Non-pigmented ciliary epithelial cell (primary cell): Measurements from ENCODE around the gene AUTS2.

Source experiments
- DNase-seq: peaks from one replicate; pipeline ENCODE4 v3.0.0-alpha.2; 2010; ENCODE audit warnings: low read depth

Gene AUTS2

DNA sequence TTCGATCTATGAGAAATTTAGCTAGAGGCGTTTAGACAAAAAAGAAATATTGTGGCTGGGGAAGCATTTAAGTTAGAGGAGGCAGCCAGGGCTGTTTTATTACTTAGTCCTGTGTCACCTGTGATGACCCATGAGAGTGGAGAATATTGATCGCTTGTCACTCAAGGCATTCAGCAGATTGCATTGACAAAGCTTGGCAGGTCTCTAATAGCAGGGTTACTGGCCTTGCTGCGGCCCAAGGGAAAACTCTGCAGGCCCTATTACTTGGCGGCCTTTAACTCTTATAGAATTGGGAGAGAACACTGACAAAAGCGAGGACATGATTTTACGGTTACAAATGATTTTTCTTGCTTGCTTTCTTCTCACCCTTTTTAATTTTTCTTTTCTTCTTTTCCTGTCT is 473.5 kb downstream of the AUTS2 start:
- DNase-seq, result no peak

DNA sequence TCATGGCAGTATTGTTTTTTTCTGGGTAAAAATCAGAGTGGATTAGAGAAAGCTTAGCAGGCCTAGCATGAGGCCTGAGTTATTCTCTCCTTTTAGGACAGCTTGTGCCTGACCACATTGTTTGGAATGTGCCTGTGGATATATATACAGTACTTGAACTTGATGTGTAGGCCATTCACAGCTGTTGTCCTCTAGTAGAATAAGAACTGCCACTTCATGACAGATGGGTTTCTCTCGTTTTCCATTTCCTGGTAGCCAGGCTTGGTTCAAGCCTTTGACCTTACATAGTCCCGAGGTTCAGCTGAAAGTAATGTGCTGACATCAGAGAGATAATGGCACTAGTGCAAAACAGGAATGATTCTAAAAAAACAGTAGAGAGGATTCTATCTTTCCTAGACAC is 473.9 kb downstream of the AUTS2 start:
- DNase-seq, result no peak

DNA sequence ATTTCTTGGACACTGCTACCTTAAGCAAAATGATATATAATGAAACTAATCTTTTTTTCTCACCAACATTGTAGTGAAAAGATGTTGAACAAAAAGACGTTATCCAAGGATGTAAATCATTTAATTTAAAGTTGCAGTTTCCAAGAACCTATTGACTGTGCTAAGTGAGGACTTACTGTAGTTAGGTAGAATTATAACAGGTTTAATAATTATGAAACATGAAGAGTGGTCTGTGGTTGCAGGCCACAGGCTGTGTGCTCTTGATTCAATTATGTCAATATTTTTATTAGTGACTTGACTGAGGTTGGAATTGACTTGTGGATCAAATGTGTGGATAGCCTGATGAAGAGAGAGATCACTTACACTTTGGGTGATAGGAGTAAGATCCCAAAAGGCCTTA is 478.1 kb downstream of the AUTS2 start:
- DNase-seq, result no peak

DNA sequence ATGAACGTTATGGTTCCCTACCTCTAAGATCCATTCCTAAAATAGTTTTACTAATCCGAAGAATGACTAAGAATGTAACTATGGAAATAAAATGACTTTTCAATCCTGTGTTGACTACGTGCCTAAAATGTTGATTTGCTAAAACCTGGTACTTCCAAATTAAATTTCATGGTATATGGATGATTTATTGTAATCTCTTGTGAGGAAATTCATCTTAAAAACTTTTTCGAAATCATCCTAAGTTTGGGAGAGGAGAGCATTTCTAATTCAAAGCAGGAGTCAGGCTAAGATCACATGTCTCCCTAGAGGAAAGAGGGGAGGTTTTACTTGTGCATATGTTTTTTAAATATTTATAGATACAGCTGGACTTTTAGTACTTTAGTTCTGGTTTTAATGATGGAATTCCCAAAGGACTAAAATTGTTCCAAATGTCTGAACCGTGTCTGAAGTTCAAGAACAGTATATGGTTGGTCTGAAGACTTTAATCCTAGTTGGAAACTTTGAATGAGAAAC is 483.9 kb downstream of the AUTS2 start:
- no peak for DNase-seq

DNA sequence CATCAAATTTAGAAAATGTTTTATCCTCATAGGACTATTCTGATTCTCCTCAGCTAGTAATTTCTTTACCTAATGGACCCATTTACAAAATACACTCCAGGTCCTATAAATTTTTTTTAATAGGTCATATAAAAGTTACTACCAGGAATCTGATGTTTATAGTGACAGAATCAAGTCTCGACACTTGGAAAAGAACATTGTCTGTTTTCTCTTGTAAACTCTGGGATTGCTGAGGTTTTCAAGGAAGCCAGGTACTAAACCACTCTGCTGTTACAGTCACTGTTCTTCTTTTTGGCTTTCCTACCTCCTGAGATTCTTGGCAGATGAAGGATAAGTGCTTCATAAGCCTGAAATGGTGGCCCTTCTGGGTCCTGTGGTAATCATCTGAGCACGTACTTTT is 493.1 kb downstream of the AUTS2 start:
- no peak for DNase-seq

DNA sequence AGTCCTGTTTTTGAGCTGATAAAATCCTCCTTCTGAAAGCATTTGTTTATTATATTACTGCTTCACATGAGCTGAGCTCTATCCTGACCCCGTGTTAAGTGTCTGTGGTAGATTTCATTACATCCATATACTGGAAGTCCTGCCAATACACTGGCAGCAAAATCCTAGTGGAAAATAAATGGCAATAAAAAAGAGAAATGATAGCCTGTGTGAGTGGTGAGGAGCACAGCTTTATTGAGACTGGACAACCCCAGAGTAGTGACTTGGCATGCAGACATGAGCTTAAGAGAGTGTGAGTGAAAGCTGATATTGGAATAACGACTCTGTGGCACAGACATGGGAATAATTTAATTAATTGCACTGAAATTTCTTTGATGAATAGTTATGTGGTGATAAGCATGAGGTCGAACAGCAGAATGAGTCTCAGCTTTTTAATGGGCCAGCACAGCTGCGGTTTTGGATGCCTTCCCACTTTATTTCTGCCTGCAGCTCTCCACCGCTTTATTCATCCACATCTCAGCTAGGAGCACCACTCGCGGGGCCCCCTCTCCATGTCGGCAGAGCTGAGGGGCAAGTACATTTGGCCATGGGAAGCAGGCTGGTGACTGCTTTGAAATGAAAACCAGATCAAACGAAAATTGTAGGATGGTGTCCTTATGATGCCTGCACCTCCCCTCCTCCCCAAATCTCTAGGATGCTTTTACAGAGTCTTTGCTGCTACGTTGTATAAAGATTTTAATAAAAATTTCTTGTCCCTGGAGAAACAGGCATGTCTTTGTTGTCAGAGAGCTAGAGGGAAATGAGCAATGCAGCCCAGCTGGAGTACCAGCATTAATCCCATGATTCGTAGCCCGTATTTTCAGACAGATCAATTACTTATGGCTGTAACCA is 494.3 kb downstream of the AUTS2 start:
- no peak for DNase-seq

DNA sequence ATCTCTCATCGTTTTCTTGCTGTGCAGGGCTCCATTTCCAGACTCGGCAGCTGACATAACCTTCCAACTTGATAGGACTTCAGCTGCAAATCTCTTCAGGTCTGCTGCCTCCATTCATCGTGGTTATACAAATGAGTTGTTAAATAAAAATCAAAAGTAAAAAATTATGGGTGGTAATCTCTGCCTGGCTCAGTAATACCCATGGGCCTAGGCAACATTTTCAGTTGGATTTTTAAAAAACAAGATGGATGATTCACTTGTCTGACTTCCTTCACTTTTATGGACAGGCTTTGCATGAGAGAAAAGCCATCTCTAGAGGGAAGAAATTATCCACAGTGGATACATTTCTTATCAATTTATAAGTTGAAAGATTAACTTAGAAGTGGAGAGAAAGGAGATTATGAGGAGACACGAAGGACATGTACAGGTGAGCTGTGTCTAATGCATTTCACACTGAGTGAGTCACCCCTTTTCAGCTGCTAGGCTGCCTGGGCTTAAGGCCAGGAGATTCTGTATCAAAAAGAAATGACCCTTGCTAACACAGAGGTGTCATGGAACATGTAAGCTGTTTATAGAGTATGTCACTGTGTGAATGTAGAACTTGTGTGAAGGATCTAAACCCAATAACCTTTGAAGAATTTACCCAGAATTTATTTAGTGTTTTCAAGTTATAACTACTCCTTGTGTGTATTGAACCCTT is 495.1 kb downstream of the AUTS2 start:
- no peak for DNase-seq

DNA sequence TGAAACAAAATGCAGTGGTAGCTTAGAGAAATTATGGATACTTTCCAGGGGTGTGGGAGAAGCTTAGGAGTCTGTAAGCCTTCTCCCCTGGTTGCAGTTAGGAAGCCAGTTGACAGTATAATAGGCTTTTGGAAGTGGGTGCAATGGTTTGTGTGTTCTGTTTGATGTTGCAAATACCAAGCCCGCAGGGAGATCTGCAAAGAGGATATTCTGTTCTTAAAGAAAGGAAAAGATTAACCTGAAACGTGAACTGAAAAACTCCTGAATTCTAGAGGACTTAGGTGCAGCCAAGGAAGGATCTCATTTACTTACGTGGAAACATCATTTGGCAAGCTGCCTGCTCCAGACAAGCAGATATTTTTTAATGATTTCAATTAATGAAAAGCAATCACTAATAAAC is 496.6 kb downstream of the AUTS2 start:
- no peak for DNase-seq

DNA sequence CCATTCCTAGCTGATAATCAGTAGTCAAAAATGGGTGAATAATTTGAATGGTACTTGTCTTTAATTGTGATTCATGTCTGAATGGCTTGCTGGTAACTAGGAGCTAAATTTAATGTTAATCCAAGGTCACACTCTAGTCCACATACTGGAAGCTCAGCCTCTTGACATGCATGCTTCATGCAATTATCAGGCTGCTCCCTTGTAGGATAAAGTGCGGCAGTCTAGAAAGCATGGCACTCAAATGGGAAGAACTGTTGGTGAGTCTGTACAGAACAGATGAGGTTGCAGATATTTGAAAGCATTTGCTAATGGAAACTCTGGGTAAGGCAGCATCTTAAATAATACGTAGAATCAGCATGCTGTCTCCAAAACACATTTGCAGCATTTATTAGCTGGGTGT is 499.4 kb downstream of the AUTS2 start:
- DNase-seq, result no peak

DNA sequence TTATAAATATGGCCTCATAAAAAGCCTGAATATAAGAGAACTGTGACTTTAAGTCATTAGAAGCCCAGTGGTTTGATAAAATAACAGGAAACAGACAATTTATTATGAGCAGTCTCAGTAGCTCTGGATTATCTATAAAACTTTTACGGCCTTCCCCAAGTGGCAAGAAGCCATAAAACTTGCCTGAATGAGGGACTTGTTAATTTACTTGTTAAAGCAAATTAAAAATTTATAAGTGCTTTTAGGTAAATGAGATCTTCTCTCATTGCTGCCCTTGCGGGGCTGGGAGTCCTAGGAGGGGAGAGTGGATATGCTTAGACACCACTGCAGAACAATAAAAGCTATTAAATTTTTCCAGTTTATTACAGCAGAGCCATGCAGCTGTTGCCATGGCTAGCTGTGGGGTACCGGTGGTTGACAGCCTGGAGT is 499.9 kb downstream of the AUTS2 start:
- DNase-seq, result no peak

DNA sequence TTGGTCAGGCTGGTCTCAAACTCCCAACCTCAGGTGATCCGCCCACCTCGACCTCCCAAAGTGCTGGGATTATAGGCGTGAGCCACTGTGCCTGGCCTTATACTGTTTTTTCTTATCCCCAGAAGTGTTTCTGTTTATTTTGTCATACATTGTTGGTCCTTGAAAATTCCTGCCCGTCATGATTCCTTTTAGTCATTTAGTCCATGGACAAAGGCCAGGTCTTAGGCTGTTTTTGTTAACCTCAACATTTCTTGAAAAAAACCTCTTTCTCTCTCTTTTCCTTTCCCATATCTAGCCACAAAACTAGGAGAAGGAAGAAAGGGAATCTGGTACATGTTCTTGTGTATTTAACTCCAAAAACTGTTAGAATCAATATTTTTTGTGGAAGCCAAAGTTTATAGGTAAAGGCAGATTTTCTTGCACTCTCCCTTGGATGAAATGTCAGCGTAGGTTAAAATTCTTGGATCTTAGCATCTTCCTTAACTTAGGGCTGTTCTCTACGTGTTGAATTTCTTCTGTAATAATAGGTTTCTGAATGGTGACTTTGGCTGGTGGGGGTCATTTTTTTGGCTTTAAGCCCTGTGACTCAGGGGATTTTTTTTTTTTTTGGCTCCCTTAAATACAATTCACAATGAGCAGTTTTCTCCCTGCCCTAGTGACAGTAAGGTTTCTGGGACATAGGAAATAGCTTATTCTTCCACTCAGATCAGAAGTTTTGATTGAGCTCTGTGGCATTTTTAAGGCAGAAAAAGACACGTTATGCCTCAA is 500.8 kb downstream of the AUTS2 start:
- DNase-seq, result no peak

DNA sequence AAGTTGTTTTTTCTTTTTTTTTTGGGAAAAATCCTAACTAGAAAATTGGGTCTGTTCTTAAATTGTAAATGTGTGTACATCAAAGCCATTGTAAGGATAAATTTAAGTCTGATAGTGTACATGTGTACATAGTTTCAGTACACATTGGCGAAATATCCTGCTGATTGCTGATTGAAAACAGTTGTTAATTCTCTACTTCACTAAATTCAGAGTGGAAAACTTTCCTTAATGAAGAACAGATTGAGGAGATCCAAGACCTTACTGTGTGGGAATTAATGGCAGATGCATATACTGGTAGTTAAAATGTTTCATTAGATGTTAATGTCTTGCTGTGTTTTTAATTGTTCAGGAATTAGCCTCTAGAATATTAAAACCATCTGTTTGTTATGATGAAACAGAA is 506.0 kb downstream of the AUTS2 start:
- no peak for DNase-seq

DNA sequence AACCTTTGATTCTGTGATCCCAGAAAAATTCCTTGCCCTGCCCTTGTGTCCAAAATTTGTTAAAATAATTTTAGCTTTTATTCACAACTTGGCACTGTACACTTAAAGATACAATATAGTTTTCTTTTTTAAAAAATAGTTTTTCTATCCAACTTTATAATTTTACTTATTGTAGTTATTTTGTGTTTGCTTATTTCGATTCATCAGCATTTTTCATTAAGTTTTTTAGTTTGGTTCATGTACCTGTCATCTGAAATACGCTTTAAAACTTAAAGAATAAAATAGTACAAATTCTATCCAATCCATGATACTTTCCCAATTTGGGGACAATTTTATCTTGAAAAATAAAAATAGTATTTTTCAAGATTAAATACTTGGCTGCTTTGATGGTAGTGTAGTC is 514.8 kb downstream of the AUTS2 start:
- DNase-seq, result no peak

DNA sequence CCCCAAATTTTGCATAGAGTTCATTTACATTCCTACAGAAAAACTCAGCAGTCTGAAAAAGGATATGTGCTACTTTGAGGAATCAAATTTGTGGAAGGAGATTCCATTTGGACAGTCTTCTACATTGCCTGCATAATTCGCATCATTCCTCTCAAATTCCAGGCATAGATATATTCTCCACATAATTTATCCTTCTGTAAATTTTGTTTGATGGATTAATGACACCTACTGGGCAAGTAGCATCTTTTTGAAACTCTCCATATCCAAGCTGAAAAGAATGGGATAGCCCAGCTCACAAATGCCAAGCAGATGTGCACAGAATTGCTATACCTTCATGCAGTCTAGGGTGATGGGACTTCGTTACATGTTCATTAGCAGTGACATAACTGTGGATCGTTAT is 515.3 kb downstream of the AUTS2 start:
- no peak for DNase-seq

DNA sequence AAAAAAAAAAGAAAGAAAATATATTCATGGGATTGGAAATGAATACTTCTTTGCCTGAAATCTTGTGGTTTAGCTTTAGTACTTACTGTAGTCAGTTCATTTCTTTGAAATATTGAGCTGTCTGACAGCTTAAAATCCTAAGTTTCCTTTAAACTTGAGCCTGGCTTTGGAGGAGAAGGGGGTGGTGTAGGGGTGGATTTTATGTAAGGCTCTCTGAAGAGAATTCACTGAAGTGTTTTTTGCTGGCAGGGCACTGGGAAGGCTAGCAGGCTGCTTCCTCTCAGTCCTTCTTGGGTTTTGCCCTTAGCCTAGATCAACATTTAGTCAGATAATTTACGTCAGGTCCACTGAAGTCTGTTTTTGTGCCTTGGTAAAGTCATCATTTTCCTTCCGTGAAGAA is 516.5 kb downstream of the AUTS2 start:
- no peak for DNase-seq

DNA sequence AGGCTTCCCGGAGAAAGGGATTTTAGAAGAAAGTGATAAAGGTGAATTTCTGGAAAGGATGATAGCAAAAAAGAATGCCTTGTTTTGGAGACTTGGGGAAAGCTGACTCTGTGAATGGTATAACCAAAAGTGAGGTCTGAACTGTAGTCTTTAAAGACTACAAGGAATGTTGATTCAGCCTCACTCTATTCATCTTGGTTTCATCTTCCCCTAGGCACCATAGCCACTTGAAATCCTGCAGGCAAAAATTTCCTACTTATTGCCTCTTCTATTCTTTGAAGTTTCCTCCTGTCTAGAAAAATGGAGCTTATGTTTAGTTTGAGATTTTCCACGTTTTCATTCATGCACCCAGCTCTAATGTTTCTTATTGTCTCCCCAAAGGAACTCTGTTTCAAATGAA is 518.0 kb downstream of the AUTS2 start:
- no peak for DNase-seq

DNA sequence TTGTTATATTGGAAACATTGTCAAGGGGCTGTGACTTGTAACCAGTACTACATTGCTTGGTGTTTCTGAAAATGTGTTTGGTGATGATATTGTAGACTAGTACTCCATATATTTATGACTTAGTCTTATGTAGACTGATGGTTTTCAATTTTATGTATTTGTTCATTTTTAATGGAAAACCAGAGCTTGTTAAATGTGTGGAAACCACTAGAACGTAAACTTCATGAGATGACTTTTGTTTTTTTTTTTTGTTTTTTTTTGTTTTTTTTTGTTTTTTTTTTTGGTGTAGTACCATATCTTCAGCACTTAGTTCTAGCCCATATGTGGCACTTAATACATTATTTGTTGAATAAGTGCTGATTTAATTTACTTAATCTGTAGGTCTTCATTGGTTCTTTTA is 518.6 kb downstream of the AUTS2 start:
- DNase-seq, result no peak

DNA sequence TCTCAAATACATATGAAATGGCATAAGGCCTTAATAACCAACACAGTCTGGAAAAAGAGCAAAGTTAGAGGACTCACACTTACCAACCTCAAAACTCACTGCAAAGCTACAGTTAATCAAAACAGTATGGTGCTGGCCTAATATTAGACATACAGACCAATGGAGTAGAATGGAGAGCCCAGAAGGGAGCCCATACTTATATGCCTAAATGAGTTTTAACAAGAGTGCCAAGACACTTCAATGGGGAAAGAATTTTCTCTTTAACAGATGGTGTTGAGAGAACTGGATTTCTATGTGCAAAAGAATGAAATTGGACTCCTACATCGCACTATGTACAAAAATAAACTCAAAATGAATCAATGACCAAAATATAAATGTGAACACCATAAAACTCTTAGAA is 522.6 kb downstream of the AUTS2 start:
- no peak for DNase-seq

DNA sequence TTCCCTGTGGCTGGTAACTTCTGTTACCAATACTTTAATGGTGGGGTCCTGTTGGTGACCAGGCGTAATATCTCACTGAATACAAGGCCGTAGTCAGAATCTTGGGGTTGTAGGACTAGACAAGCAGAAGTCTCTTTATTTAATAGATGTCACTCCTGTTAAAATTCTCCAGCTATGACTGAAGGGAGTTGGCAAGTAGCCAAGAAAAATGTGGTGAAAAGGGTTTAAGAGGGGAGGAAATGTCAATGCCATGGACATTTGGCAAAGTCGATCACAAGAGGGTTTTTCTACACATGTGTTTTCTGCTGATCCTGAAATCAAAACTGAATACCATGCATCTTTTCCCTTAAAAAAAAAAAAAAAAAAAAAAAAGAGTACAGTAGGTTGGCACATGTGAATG is 533.5 kb downstream of the AUTS2 start:
- DNase-seq, result no peak

DNA sequence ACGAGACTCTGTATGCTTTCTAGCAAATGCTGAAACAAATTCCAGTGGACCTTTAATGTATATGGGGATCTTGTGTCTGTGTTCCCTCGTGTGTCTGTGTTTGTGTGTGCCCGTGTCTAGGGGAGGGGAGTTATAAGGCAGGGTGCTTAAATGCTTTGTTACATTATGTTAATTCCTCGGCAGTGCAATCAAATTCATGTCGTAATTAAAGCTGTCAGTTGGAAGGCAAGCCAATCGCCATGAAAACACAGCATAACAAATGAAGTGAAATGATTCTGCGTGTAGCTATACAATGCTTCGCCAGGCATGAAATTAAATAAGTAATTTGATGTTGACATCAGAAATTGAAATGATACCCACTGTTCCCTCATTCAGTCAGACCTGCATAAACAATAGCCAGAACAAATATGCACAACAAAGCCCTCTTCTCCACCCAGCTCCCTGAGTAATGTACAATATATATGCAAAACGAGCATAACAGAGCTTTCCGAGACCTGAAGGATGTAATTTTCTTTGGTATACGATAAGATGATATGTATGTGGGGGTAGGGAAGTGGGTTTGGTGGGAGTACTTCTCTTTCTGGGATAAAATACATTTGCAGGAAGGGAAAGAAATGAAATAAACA is 534.1 kb downstream of the AUTS2 start:
- no peak for DNase-seq

DNA sequence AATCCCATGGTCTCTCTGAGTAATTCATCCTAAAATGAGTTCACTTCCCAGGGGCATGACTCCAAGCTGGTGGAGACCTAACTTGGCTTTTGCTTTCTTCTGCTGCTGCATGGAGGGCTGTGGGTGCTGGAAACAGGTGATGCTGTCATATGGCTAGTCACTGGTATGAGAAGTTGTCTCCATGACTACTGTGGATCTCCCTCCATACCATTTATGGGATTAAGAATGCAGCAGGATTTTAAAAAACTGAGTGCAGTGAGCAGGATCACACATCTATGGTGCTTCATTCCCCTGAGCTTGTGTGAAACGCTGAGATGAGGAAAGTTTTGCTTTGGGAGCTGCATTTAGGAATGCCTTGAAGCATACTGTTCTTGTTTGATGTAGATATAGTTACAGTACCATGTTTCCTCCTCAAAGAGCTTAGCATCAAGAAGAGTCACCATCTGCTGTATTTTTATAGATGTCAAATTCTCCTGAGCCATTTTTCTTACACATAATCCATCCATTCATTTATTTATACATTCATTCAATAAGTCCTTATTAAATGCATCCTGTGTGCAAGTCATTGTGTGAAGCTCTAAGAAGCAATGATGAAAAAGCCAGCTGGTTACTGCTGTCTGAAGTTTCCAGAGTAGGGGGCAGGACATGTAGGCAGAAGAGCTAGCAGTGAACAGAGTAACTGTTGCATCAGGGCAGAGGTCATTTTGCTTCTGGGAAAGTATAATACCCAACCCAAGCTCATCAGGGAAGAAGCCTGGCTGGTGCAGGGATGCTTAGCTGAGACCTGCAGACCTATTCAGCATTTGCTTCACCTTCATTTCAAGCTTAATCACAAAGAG is 534.8 kb downstream of the AUTS2 start:
- no peak for DNase-seq
